NCI-H2029 (cell line): ENCODE results near the gene C7orf33.

Source experiments
- DNase-seq: peaks from one replicate; lab custom pipeline; 2025; lab: John Stamatoyannopoulos, UW

The C7orf33 gene

GRCh38 chr7:148626828-148627227 lies 36.3 kb downstream of the C7orf33 start:
- no peak for DNase-seq

GRCh38 chr7:148628011-148628410 lies 37.4 kb downstream of the C7orf33 start:
- DNase-seq: no peak

DNA sequence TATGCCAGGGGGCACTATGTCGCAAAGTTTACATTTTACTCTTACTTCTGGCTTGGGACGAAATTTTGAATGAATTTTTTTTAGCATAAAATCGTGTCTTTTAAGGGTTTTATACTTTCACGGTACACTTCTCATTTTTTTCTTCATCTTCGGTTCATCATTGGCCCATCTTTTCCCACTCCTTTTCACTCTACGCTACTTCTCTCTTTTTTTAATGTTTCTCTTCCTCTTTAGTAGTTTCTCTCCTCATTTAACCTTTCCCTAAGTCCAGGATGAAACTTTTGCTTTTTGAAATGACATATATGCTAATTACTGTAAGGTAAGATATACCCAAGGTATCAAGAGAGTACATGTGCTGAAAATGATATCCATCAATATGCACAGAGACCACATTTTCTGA lies 39.5 kb downstream of the C7orf33 start:
- no peak for DNase-seq

- DNase-seq: no peak
These were observed 43.2 kb downstream of the C7orf33 start for GRCh38 chr7:148633761-148634160.

DNA sequence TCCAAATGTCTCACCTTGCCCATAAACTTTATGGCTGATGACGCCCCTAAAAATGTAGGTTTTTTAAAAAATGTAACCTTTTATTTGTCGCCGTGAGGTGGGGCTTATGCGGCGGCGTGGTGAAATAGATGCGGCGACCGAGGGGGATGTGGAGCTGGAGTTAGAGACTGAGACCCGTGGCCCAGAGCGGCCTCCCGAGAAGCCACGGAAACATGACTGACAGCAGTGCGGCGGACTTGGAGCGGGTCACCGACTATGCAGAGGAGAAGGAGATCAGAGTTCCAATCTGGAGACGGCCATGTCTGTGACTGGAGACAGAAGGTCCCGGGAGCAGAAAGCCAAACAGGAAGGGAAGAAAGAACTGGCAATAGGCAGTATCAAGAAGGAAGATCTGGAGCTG lies 46.5 kb downstream of the C7orf33 start:
- no peak for DNase-seq

- DNase-seq: no peak
These were observed 55.3 kb downstream of the C7orf33 start for GRCh38 chr7:148645898-148646297.

DNA sequence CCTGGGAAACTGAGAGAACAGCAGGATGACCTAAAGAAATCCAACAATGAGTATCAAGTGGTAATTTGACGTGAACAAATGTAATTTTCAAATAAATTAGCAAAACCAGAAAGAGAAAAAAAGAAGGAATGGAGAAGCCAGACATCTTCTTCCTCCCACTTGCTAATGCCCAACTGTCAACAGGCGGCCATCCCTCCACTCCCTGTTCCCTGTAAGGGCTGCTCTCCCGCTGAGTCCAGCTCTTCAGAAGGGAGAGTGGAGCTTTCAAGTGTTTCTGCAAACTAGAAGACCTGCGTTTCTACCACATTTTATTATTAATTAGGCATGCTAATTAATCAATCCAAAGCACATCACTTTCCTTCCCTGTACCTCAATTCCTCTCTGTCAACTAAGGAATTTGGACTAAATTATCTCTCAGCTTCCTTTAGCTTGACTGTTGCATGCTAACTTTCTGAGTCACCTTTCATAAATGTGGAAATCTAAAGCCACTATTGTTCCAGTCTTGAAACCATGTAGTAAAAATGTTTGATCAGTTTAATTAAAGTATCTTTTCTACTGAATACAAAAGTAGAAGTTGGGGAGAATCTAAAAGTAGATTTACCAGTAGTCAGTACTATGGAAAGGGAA lies 59.8 kb downstream of the C7orf33 start:
- DNase-seq: no peak

DNA sequence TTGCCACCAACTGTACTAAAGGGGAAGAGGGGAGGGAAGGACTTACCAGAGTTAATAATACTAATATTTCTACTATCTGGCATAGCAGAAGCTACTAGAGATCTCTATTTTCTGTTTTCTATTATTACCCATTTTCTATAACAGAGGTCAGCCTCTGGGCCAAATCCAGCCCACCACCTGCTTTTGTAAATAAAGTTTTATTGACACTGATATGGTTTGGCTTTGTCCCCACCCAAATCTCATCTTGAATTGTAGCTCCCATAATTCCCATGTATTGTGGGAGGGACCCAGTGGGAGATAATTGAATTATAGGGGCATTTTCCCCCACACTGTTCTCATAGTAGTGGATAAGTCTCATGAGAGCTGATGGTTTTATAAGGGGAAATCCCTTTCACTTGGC lies 62.2 kb downstream of the C7orf33 start:
- DNase-seq: no peak

DNA sequence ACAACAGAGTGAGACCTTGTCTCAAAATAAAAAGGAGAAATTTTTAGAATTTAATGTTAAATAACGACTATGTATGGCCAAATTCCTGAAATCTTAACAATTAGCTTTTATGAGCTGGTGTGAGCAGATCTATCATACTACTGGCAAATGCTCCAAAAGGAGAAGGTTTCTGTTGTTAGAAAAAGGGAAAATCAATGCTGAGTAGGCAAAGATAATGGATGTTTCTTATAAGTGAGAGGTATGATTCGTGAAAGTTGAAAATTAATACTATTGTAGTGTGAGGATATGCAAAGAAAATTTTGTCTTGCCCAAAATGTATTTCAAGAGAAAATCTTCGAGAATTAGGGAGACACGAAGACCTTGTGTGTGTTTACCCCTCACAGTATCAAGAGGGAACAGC lies 67.4 kb downstream of the C7orf33 start:
- no peak for DNase-seq

- no peak for DNase-seq
These were observed 70.9 kb downstream of the C7orf33 start for GRCh38 chr7:148661471-148661870.

- no peak for DNase-seq
These were observed 72.1 kb downstream of the C7orf33 start for GRCh38 chr7:148662646-148663045.

- DNase-seq: no peak
These were observed 73.8 kb downstream of the C7orf33 start for GRCh38 chr7:148664324-148664723.

GRCh38 chr7:148665221-148665620 lies 74.7 kb downstream of the C7orf33 start:
- no peak for DNase-seq
